HCT116 (cell line): ENCODE data around the gene APOE. TPM values are rescaled to one million over a fixed set of nuclear protein-coding genes. Genes with fewer than 3 reads are reported as not detected.

Source experiments
- ATAC-seq: fragments of 200-7000 bp; cut with Tn5 transposase; 2 replicates; pipeline ENCODE4 v1.9.1; 2020; ENCODE audit warnings: mild to moderate bottlenecking, moderate library complexity
- BruUV-seq: library from RNA; stranded (reverse); fragments of 400-500 nt; replicated peaks from 2 replicates; lab custom pipeline; 2021; lab: Mats Ljungman, UMichigan
- CTCF ChIA-PET: fragments of 300-600 bp; sonication (Branson Sonifier 250); formaldehyde crosslinking; loops from one replicate; lab custom pipeline; 2021; ENCODE audit warnings: antibody characterized with exemption; lab: Charles Lee
- POLR2A ChIA-PET: fragments of 300-600, 350-600 bp; sonication (Branson Sonifier 250); formaldehyde crosslinking; loops from one replicate; lab custom pipeline; 2021; ENCODE audit warnings: antibody characterized with exemption; lab: Charles Lee
- RAD21 ChIA-PET, 2 experiments: fragments of 300-600 bp; sonication (Branson Sonifier 250); formaldehyde crosslinking; loops; one replicate each; lab custom pipeline; 2023; ENCODE audit warnings: low total read pairs in 2 of 2; ENCODE audit not compliant: uncharacterized antibody in 2 of 2, unreplicated experiment in 2 of 2, low non-redundant PET in 1 of 2; lab: Charles Lee
- DNase-seq: peaks from one replicate; pipeline ENCODE4 v3.0.0-alpha.2; 2010; ENCODE audit warnings: low read depth, low spot score
- H2AFZ ChIP-seq: fragments of 200-600 bp; shearing (Covaris generic), sonication (generic); 2 replicates; pipeline ENCODE4 v1.6.1; 2017; ENCODE audit warnings: low read depth, mixed run types, mixed read lengths, antibody characterized with exemption, low read length; ENCODE audit not compliant: poor library complexity, severe bottlenecking
- H3K27ac ChIP-seq: 2 replicates; pipeline ENCODE4 v1.5.1; 2012; ENCODE audit warnings: low read depth, low read length
- H3K27me3 ChIP-seq: fragments of 200-600 bp; sonication (generic); 2 replicates; pipeline ENCODE4 v1.6.1; 2016; ENCODE audit warnings: mixed run types, low read length, mixed read lengths; ENCODE audit not compliant: insufficient read depth
- H3K36me3 ChIP-seq, 2 experiments: fragments of 200-500 bp in 1 of 2; fragments of 200-600 bp in 1 of 2; sonication (Bioruptor generic) in 1 of 2; sonication (generic) in 1 of 2; 2 replicates each; pipeline versions ENCODE4 v1.5.1 to v1.6.1; 2014 to 2016; ENCODE audit warnings: low read length in 2 of 2, inconsistent platforms in 1 of 2, mixed read lengths in 1 of 2, mixed run types in 1 of 2; ENCODE audit not compliant: insufficient read depth in 2 of 2, control insufficient read depth in 1 of 2
- H3K4me1 ChIP-seq, 2 experiments: fragments of 200-600 bp in 1 of 2; sonication (generic) in 1 of 2; 2 replicates each; pipeline versions ENCODE4 v1.5.1 to v1.6.1; 2012 to 2017; ENCODE audit warnings: low read length in 2 of 2, inconsistent platforms in 1 of 2, mild to moderate bottlenecking in 1 of 2, mixed read lengths in 1 of 2, mixed run types in 1 of 2, moderate library complexity in 1 of 2; ENCODE audit not compliant: insufficient read depth in 2 of 2, control insufficient read depth in 1 of 2
- H3K4me2 ChIP-seq: fragments of 200-600 bp; sonication (generic); 2 replicates; pipeline ENCODE4 v1.6.1; 2017; ENCODE audit warnings: mixed run types, low read length, mixed read lengths
- H3K4me3 ChIP-seq, 2 experiments: fragments of 200-600 bp in 1 of 2; sonication (generic) in 1 of 2; replicated peaks in 1 of 2; 2 replicates each; pipeline ENCODE4 v1.5.1; 2011 to 2016; ENCODE audit warnings: low read length in 2 of 2, control low read depth in 1 of 2, low read depth in 1 of 2, mild to moderate bottlenecking in 1 of 2, mixed read lengths in 1 of 2, mixed run types in 1 of 2
- H3K79me2 ChIP-seq: fragments of 200-600 bp; sonication (generic); 2 replicates; pipeline ENCODE4 v1.6.1; 2017; ENCODE audit warnings: mild to moderate bottlenecking, mixed run types, low read length, moderate library complexity, mixed read lengths; ENCODE audit not compliant: insufficient read depth
- H3K9ac ChIP-seq: fragments of 200-600 bp; sonication (generic); 2 replicates; pipeline ENCODE4 v1.6.1; 2016; ENCODE audit warnings: low read length, mixed read lengths
- H3K9me2 ChIP-seq: fragments of 200-600 bp; sonication (generic), shearing (Covaris generic); 2 replicates; pipeline ENCODE4 v1.6.1; 2017; ENCODE audit warnings: mixed run types, mild to moderate bottlenecking, moderate library complexity; ENCODE audit not compliant: insufficient read depth
- H3K9me3 ChIP-seq, 2 experiments: fragments of 200-500 bp in 1 of 2; fragments of 200-600 bp in 1 of 2; sonication (Bioruptor generic) in 1 of 2; sonication (generic) in 1 of 2; 2 replicates each; pipeline ENCODE4 v1.6.1; 2014 to 2017; ENCODE audit warnings: low read length in 2 of 2, mixed read lengths in 2 of 2, inconsistent platforms in 1 of 2, low read depth in 1 of 2, mild to moderate bottlenecking in 1 of 2, mixed run types in 1 of 2, moderate library complexity in 1 of 2; ENCODE audit not compliant: control insufficient read depth in 1 of 2, insufficient read depth in 1 of 2
- H4K20me1 ChIP-seq: fragments of 200-600 bp; sonication (generic), shearing (Covaris generic); 2 replicates; pipeline ENCODE4 v1.6.1; 2017; ENCODE audit warnings: mixed run types, mild to moderate bottlenecking, moderate library complexity; ENCODE audit not compliant: insufficient read depth
- CBX3 ChIP-seq: IDR thresholded peaks from 2 replicates; pipeline ENCODE4 v1.6.1; 2012; ENCODE audit warnings: low read depth
- CEBPB ChIP-seq: IDR thresholded peaks from 2 replicates; pipeline ENCODE4 v1.6.1; 2012; ENCODE audit warnings: low read depth
- ELF1 ChIP-seq: IDR thresholded peaks from 2 replicates; pipeline ENCODE4 v1.6.1; 2012; ENCODE audit warnings: low read depth, borderline replicate concordance
- MAX ChIP-seq: IDR thresholded peaks from 2 replicates; pipeline ENCODE4 v1.6.1; 2012
- POLR2AphosphoS5 ChIP-seq: IDR thresholded peaks from 2 replicates; pipeline ENCODE4 v1.6.1; 2011; ENCODE audit warnings: mild to moderate bottlenecking, low read depth, low read length, moderate library complexity
- RAD21 ChIP-seq: IDR thresholded peaks from 2 replicates; pipeline ENCODE4 v1.6.1; 2012; ENCODE audit warnings: low read depth, mild to moderate bottlenecking
- SIN3A ChIP-seq: IDR thresholded peaks from 2 replicates; pipeline ENCODE4 v1.6.1; 2012; ENCODE audit warnings: low read depth
- SP1 ChIP-seq: IDR thresholded peaks from 2 replicates; pipeline ENCODE4 v1.6.1; 2012; ENCODE audit warnings: low read depth
- SRF ChIP-seq: IDR thresholded peaks from 2 replicates; pipeline ENCODE4 v1.6.1; 2012; ENCODE audit warnings: low read depth
- TCF7L2 ChIP-seq: IDR thresholded peaks from 2 replicates; pipeline ENCODE4 v1.7.0; 2011; ENCODE audit warnings: borderline replicate concordance, inconsistent platforms; ENCODE audit not compliant: insufficient read depth, insufficient read length; ENCODE audit errors: extremely low read depth
- YY1 ChIP-seq: IDR thresholded peaks from 2 replicates; pipeline ENCODE4 v1.6.1; 2011; ENCODE audit warnings: low read length, low read depth, moderate library complexity, mild to moderate bottlenecking; ENCODE audit not compliant: insufficient replicate concordance; ENCODE audit errors: extremely low read depth
- ZBTB33 ChIP-seq: IDR thresholded peaks from 2 replicates; pipeline ENCODE4 v1.6.1; 2011; ENCODE audit warnings: mild to moderate bottlenecking, low read length, moderate library complexity; ENCODE audit not compliant: insufficient replicate concordance; ENCODE audit errors: extremely low read depth
- ZFX ChIP-seq: fragments of 450-650 bp; IDR thresholded peaks from 2 replicates; pipeline ENCODE4 v1.6.1; 2017
- intact Hi-C: fragments of 100-400 bp; cut with micrococcal nuclease; formaldehyde crosslinking; loops from 2 replicates; pipeline ENCODE4 v1.10.0; 2022
- total RNA-seq: library from RNA; stranded (reverse); gene quantifications from one replicate; pipeline ENCODE4 v1.2.1, GENCODE V29; 2021; ENCODE audit not compliant: unreplicated experiment

APOE gene
- total RNA-seq, 1 experiment from 2014 or later: 7.2 TPM

DNA sequence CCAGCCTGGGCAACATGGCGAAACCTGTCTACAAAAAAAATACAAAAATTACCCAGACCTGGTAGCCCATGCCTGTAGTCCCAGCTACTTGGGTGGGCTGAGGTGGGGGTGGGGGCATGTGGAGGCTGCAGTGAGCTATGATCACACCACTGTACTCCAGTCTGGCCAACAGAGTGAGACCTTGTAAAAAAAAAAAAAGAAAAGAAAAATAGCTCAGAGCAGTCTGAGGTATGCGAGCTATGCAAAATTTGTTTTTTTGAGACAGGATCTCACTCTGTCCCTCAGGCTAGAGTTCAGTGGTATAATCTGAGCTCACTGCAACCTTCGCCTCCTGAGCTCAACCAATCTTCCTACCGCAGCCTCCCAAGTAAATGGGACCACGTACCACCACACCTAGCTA is 21.7 kb upstream of the APOE start:
- BruUV-seq: no TSS peak
- Histone ChIP-seq H3K36me3 (0 out of 4 replicates have a peak, but pooled peaks cover 0 to 4% of the 10 kb centered on the region in 2 experiments), H4K20me1 (no peaks in the 10 kb centered on the region), H3K4me1 (peaks cover 3 to 12% of the 10 kb centered on the region in 2 experiments), H3K4me3 (no peak overlapping the region), H3K9me2 (no peaks in the 10 kb centered on the region), H2AFZ (no peak overlapping the region), H3K27ac (no peak overlapping the region), H3K4me2 (no peak overlapping the region; the same call in 1 of the 2 replicates), H3K9ac (no peak overlapping the region), H3K9me3 (no peaks in the 10 kb centered on the region), H3K79me2 (no peaks in the 10 kb centered on the region), H3K27me3 (no peaks in the 10 kb centered on the region)
- TF ChIP-seq POLR2AphosphoS5 (no peak), SIN3A (no peak), TCF7L2 (no peak), YY1 (no peak), RAD21 (no peak), CEBPB (no peak), ZFX (no peak), ZBTB33 (no peak), CBX3 (no peak), ELF1 (no peak), MAX (no peak), SRF (no peak), SP1 (no peak)
- ChIA-PET CTCF (no interaction called here), POLR2A (no interaction called here), RAD21 (interaction anchor here in 1 of 2 experiments (0.6 kb wide), 1 partner anchor 54 kb away, joined by 4 read pairs; no protein-coding TSS in a partner anchor)
- no peak for DNase-seq
- ATAC-seq: no peak
- intact Hi-C loops: no loop called here
